Memory B cell (primary cell): ENCODE results near the gene DTX3.
"Not testable (repeated sequence)": the region's sequence is repeated elsewhere in the genome, so short reads cannot be mapped to it uniquely, and the experiment has no call there.

Source experiments
- ATAC-seq: fragments of 150-1000 bp; cut with Tn5 transposase; 2 replicates; pipeline ENCODE4 v1.10.0; 2021; ENCODE audit warnings: low read depth, mild to moderate bottlenecking, moderate library complexity
- DNase-seq, 2 donors: peaks; one replicate each; pipeline ENCODE4 v3.0.0; 2022; ENCODE audit warnings: low spot score in 2 of 2
- H3K27ac Mint-ChIP-seq: one replicate; pipeline ENCODE4 v1.8.0; 2022; ENCODE audit warnings: mild to moderate bottlenecking, moderate library complexity, mixed read lengths
- H3K27me3 Mint-ChIP-seq: one replicate; pipeline ENCODE4 v1.8.0; 2022; ENCODE audit warnings: mixed read lengths
- H3K36me3 Mint-ChIP-seq: one replicate; pipeline ENCODE4 v1.8.0; 2022; ENCODE audit warnings: mild to moderate bottlenecking, mixed read lengths
- H3K4me1 Mint-ChIP-seq: one replicate; pipeline ENCODE4 v1.8.0; 2022; ENCODE audit warnings: mixed read lengths
- H3K4me3 Mint-ChIP-seq: one replicate; pipeline ENCODE4 v1.8.0; 2022; ENCODE audit warnings: mild to moderate bottlenecking, moderate library complexity, mixed read lengths
- H3K9me3 Mint-ChIP-seq: one replicate; pipeline ENCODE4 v1.8.0; 2022; ENCODE audit warnings: mixed read lengths

DTX3 gene

DNA sequence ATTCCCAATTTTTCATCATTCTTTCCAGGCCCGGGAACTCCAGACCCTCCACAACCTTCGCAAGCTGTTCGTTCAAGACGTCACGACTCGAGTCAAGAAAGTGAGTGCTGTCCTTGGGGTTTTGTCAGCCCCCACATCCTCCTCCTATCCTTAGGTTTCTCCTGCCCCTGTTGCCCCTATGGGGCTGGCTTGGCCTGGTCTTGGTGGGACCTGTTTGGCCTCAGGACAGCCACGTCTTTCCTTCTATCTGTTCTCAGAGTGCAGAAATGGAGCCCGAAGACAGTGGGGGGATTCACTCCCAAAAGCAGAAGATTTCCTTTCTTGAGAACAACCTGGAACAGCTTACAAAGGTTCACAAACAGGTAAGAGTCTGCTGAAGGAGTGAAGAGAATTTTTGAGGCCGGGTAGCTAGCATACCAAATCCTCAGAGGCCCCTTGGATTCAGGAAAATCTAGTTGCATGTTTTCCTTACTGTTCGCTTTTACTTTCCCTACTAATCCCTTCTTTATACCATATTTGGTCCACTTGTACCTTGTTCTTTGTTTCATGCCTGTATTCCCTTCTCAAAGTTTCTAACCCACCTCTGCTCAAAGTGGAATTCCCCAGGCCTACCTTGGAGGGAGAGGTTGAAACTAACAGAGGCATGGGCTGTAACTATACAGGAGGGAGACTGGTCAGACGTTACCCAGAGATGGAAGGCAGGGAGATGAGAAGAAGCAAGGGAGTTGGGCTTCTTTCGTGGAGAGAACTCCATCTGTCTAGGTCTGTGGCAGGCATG, 26.5 kb upstream of the DTX3 start:
- H3K27me3 Mint-ChIP-seq = peaks cover 2% of the 10 kb centered on the region
- no peak for DNase-seq
- no peak overlapping the region for H3K4me3 Mint-ChIP-seq
- H3K36me3 Mint-ChIP-seq = no peaks in the 10 kb centered on the region
- ATAC-seq = no peak
- H3K27ac Mint-ChIP-seq = no peak overlapping the region
- H3K4me1 Mint-ChIP-seq = peaks cover under 1% of the 10 kb centered on the region
- H3K9me3 Mint-ChIP-seq = no peaks in the 10 kb centered on the region

DNA sequence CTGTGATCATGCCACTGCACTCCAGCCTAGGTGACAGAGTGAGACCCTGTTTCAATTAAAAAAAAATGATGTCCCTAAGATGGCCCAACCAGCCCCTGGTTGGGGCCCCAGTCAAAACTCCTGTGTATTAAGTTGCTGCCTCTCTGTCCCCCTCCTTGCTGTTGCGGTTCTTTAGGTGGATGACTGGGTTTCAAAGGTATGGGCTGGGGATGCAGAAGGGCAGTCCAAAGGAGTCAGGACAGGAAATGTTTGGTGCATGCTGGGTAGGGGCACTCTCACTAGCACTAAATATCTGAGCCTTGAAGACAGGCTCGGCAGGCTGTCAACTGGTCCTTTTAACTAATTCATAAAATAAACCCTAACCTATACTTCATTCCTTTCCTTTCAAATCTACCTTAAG, 25.6 kb upstream of the DTX3 start:
- Mint-ChIP-seq H3K27ac (no peak overlapping the region), H3K4me1 (peaks cover 3% of the 10 kb centered on the region), H3K9me3 (no peaks in the 10 kb centered on the region), H3K4me3 (no peak overlapping the region), H3K36me3 (no peaks in the 10 kb centered on the region), H3K27me3 (peaks cover 4% of the 10 kb centered on the region)
- DNase-seq (no peak), ATAC-seq (no peak)

DNA sequence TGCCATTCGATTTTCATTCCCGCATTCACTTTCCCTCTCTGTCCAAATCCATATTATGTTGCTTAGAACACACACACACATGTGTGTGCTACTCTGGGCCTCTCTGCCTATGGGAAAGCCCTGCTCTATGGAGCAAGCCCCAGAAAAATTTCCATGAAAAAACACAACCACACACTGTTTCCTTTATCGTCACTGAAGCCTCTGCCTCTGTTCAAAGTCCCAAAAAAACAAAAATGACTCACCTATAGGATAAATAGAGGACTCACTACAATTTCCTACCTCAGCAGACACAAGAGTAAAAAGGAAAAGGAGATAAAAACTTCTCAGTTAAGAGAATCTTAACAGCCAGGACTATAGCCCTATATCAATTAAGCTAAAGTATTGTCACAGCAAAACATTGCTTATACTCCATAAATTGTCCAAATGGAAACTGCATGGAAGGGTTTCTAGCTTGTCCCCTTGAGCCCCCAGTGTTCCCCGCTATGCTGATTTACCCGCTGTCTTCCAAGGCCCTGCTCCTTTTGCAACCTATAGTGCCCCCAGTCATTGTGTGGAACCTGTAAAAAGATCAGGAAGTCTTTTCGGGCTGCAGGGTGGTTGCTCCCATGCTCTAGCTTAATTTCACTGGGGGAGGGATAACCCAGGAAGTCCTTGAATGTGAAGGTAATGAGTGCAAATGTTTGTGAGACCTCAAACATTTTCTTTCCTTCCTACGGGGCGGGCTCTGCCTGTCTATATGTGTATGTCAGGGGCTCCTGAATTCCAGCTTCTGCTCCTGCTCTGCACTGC, 24.8 kb upstream of the DTX3 start:
- no peaks in the 10 kb centered on the region for H3K36me3 Mint-ChIP-seq
- H3K4me3 Mint-ChIP-seq = no peak overlapping the region
- no peak overlapping the region for H3K27ac Mint-ChIP-seq
- ATAC-seq (no peak), DNase-seq (no peak)
- H3K9me3 Mint-ChIP-seq = no peaks in the 10 kb centered on the region
- H3K4me1 Mint-ChIP-seq = peaks cover 3% of the 10 kb centered on the region
- peaks cover 4% of the 10 kb centered on the region for H3K27me3 Mint-ChIP-seq

- Mint-ChIP-seq H3K4me1 (peaks cover 3% of the 10 kb centered on the region), H3K4me3 (no peak overlapping the region), H3K27ac (no peak overlapping the region), H3K27me3 (peaks cover 4% of the 10 kb centered on the region), H3K9me3 (no peaks in the 10 kb centered on the region), H3K36me3 (no peaks in the 10 kb centered on the region)
- DNase-seq (no peak), ATAC-seq (no peak)
These were observed 24.2 kb upstream of the DTX3 start for GRCh38 chr12:57580466-57580795.

DNA sequence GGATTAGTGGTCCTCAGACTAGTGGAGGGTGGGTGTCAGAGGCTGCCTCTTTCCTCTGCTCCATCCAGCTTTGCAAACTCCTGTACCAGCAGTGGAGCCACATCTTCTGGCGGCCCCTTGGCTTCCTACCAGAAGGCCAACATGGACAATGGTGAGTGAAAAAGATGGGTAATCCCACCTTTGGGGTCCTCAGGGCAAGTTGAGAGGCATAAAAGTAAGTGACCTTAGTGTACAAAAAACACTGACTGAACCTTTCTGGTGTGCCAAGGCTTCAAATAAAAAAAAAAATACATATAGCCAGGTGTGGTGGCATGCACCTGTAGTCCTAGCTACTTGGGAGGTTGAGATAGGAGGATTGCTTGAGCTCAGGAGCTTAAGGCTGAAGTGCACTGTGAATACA, 22.8 kb upstream of the DTX3 start:
- no peaks in the 10 kb centered on the region for H3K36me3 Mint-ChIP-seq
- H3K27ac Mint-ChIP-seq = no peak overlapping the region
- no peak for ATAC-seq
- H3K4me1 Mint-ChIP-seq = peaks cover 3% of the 10 kb centered on the region
- peaks cover 4% of the 10 kb centered on the region for H3K27me3 Mint-ChIP-seq
- no peak for DNase-seq
- H3K4me3 Mint-ChIP-seq = no peak overlapping the region
- H3K9me3 Mint-ChIP-seq = no peaks in the 10 kb centered on the region

- no peaks in the 10 kb centered on the region for H3K9me3 Mint-ChIP-seq
- H3K4me3 Mint-ChIP-seq = no peak overlapping the region
- H3K27me3 Mint-ChIP-seq = peaks cover 4% of the 10 kb centered on the region
- H3K27ac Mint-ChIP-seq = no peak overlapping the region
- DNase-seq (no peak), ATAC-seq (no peak)
- H3K4me1 Mint-ChIP-seq = peaks cover 3% of the 10 kb centered on the region
- no peaks in the 10 kb centered on the region for H3K36me3 Mint-ChIP-seq
These were observed 22.2 kb upstream of the DTX3 start for GRCh38 chr12:57582440-57582839.

- H3K9me3 Mint-ChIP-seq = no peaks in the 10 kb centered on the region
- H3K4me1 Mint-ChIP-seq = peaks cover 3% of the 10 kb centered on the region
- H3K4me3 Mint-ChIP-seq = no peak overlapping the region
- peaks cover 4% of the 10 kb centered on the region for H3K27me3 Mint-ChIP-seq
- H3K36me3 Mint-ChIP-seq = no peaks in the 10 kb centered on the region
- DNase-seq (peak; percentile 63 to 81), ATAC-seq (peak; percentile 99)
- no peak overlapping the region for H3K27ac Mint-ChIP-seq
These were observed 21.4 kb upstream of the DTX3 start for GRCh38 chr12:57583008-57583831.

DNA sequence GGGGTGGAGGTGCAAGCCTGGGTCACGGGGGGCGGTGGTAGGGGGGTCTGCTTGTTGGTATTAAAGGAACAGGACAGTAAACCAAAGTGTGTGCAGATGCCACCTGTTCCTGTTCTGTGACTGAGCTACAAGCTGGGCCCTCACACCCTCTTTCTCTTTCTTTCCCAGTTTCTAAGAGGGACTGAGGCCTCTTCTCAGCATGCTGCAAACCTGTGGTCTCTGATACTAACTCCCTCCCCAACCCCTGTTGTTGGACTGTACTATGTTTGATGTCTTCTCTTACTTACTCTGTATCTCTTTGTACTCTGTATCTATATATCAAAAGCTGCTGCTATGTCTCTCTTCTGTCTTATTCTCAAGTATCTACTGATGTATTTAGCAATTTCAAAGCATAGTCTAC, 20.6 kb upstream of the DTX3 start:
- Mint-ChIP-seq H3K9me3 (no peaks in the 10 kb centered on the region), H3K4me3 (no peak overlapping the region), H3K27me3 (peaks cover 4% of the 10 kb centered on the region), H3K27ac (no peak overlapping the region), H3K4me1 (peaks cover 3% of the 10 kb centered on the region), H3K36me3 (no peaks in the 10 kb centered on the region)
- DNase-seq (no peak), ATAC-seq (no peak)

DNA sequence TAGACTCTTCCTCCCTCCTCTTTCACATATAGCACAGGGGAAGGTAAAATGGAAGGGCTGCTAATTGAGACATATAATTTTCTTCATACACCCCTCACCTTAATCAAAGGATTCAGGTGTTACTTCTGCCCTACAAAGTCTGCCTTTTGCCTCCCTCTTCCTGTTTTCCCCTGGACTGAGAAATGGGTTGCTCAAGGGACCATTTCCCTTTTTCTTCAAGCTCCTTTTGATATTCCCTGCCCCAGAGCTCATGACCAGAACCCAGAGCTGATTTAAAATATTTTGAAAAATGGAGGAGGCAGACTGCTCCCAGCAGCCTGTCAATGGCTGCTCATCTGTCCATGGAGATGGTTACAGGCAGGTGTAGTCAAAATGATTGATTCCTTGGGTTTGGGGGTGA, 19.9 kb upstream of the DTX3 start:
- Mint-ChIP-seq H3K36me3 (no peaks in the 10 kb centered on the region), H3K4me3 (no peak overlapping the region), H3K27me3 (peaks cover 4% of the 10 kb centered on the region), H3K4me1 (peaks cover 3% of the 10 kb centered on the region), H3K9me3 (no peaks in the 10 kb centered on the region), H3K27ac (no peak overlapping the region)
- DNase-seq = no peak
- ATAC-seq = no peak

DNA sequence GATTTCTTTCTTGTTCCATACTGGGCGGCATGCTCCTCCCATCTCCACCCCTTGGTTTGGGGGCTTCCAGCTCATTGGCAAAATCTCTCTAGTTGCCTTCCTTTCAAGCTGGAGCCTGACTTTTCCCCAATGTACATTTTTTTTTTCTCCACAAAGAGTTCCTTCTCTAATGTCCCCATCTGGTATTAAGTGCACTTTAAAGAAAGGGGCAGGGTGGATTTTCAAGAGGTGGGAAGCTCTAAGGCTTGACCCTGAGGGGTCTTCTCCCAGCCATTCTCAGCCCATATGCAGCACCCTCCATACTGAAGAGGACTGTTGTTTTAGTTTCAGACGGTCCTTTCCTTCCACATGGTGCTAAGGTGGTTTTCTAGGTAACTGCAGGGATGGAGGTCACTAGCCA, 19.5 kb upstream of the DTX3 start:
- DNase-seq (no peak), ATAC-seq (no peak)
- H3K9me3 Mint-ChIP-seq = no peaks in the 10 kb centered on the region
- H3K4me1 Mint-ChIP-seq = peaks cover 3% of the 10 kb centered on the region
- H3K27ac Mint-ChIP-seq = no peak overlapping the region
- no peaks in the 10 kb centered on the region for H3K36me3 Mint-ChIP-seq
- H3K27me3 Mint-ChIP-seq = peaks cover 4% of the 10 kb centered on the region
- H3K4me3 Mint-ChIP-seq = no peak overlapping the region

DNA sequence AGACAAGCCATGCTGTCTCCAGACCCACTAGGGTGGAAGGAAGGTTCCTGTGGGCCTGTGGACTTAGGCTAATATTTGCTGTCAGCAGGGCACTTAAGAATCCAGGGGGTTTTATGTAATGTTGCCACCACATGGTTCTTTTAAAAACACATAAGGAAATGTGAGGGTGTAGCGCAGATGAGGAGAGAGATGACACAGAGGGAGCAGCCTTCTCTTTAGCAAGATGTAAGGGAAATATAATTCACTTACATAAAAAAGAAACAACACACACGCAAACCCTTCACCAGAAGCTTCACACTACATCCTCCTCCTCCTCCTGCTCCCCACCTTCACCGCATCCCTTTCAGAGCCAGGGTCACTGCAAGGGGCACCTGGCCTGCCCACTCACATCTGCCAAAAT, 18.5 kb upstream of the DTX3 start:
- Mint-ChIP-seq H3K27ac (no peak overlapping the region), H3K9me3 (no peaks in the 10 kb centered on the region), H3K36me3 (no peaks in the 10 kb centered on the region)

DNA sequence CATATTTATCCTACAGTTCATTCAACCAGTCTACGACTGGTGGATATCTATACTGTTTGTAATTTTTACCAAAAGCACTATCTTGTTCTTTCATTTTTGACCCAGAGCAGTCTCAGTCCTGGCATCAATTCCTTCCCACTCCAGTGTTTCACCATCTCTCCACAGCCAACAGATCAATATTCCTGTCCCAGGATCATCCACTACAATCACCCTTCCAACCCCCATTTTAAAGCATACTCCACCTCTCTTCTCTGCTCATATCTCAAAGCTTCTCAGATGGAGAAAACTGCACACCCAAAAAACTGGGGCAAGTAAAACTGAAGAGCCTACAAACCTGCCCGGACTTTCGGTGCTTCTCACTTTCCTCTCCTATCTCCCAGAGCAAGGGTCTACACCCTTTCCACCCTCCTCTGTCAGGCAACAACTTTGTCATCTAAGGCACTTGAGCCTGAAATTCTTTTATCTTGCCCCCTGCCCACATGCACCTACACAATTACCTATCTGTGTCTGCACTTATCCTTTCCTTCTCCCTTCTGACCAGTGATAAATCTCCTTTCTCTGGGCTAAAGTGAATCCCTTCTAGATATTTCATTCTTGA, 17.7 kb upstream of the DTX3 start:
- no peak for DNase-seq
- Mint-ChIP-seq H3K27me3 (peaks cover 2% of the 10 kb centered on the region), H3K4me1 (peaks cover 12% of the 10 kb centered on the region), H3K36me3 (no peaks in the 10 kb centered on the region), H3K9me3 (no peaks in the 10 kb centered on the region), H3K4me3 (no peak overlapping the region), H3K27ac (no peak overlapping the region)
- ATAC-seq = no peak

More for the DNA sequence above, 18.5 kb upstream of the DTX3 start:
- peaks cover 2% of the 10 kb centered on the region for H3K27me3 Mint-ChIP-seq
- peaks cover 7% of the 10 kb centered on the region for H3K4me1 Mint-ChIP-seq
- no peak for DNase-seq
- H3K4me3 Mint-ChIP-seq = no peak overlapping the region
- ATAC-seq = no peak

- not testable (repeated sequence) for H3K27ac Mint-ChIP-seq, H3K36me3 Mint-ChIP-seq, H3K27me3 Mint-ChIP-seq, H3K9me3 Mint-ChIP-seq, ATAC-seq, DNase-seq, H3K4me3 Mint-ChIP-seq
- H3K4me1 Mint-ChIP-seq = peaks cover 19% of the 10 kb centered on the region
These were observed 15.5 kb upstream of the DTX3 start for GRCh38 chr12:57588951-57589610.
